PFSK-1 (cell line): Measurements from ENCODE around the gene GLIS1.

Source experiments
- FOXP2 ChIP-seq: optimal IDR thresholded peaks from 2 replicates; pipeline ENCODE3; 2011; ENCODE audit warnings: borderline replicate concordance, control low read depth, inconsistent platforms; ENCODE audit not compliant: insufficient read depth; ENCODE audit errors: extremely low read length, extremely low read depth
- POLR2AphosphoS5 ChIP-seq: IDR thresholded peaks from 2 replicates; pipeline ENCODE4 v1.6.1; 2012; ENCODE audit warnings: low read depth, mild to moderate bottlenecking, control low read depth, low read length, moderate library complexity
- REST ChIP-seq, 2 experiments: IDR thresholded peaks; 2 replicates each; pipeline versions ENCODE4 v1.6.1 to v1.8.0; 2011 to 2012; ENCODE audit warnings: low read depth in 2 of 2, low read length in 2 of 2, control low read depth in 1 of 2, inconsistent platforms in 1 of 2, mild to moderate bottlenecking in 1 of 2, moderate library complexity in 1 of 2; ENCODE audit not compliant: insufficient read depth in 1 of 2
- SIN3A ChIP-seq: IDR thresholded peaks from 2 replicates; pipeline ENCODE4 v1.6.1; 2012; ENCODE audit warnings: mild to moderate bottlenecking, low read length, moderate library complexity, borderline replicate concordance; ENCODE audit not compliant: insufficient read depth
- TAF1 ChIP-seq: IDR thresholded peaks from 2 replicates; pipeline ENCODE4 v1.6.1; 2012; ENCODE audit warnings: low read length, control low read depth, borderline replicate concordance; ENCODE audit not compliant: insufficient read depth

The GLIS1 gene

GRCh38 chr1:53587252-53587988, 151.5 kb downstream of the GLIS1 start:
- TF ChIP-seq SIN3A, result no peak
- TF ChIP-seq TAF1, result no peak
- no peak for TF ChIP-seq FOXP2
- no peak for TF ChIP-seq REST (IDR thresholded peaks at IDR 0.05; ENCODE audit: insufficient read depth in 1 of 2, low read depth in 2 of 2, low read length in 2 of 2)
- no peak for TF ChIP-seq POLR2AphosphoS5

GRCh38 chr1:53586765-53587164, 152.2 kb downstream of the GLIS1 start:
- TF ChIP-seq POLR2AphosphoS5, result no peak
- no peak for TF ChIP-seq FOXP2
- no peak for TF ChIP-seq TAF1
- no peak for TF ChIP-seq SIN3A
- TF ChIP-seq REST (IDR thresholded peaks at IDR 0.05; ENCODE audit: insufficient read depth in 1 of 2, low read depth in 2 of 2, low read length in 2 of 2), result no peak

GRCh38 chr1:53585565-53585964, 153.4 kb downstream of the GLIS1 start:
- TF ChIP-seq SIN3A (no peak), FOXP2 (no peak), POLR2AphosphoS5 (no peak), TAF1 (no peak)

GRCh38 chr1:53585129-53585528, 153.8 kb downstream of the GLIS1 start:
- no peak for TF ChIP-seq POLR2AphosphoS5
- no peak for TF ChIP-seq TAF1
- no peak for TF ChIP-seq REST (IDR thresholded peaks at IDR 0.05; ENCODE audit: insufficient read depth in 1 of 2, low read depth in 2 of 2, low read length in 2 of 2)
- TF ChIP-seq FOXP2, result no peak
- no peak for TF ChIP-seq SIN3A

GRCh38 chr1:53584777-53585107, 154.2 kb downstream of the GLIS1 start:
- TF ChIP-seq SIN3A (no peak), TAF1 (no peak), FOXP2 (no peak), POLR2AphosphoS5 (no peak), REST (IDR thresholded peaks at IDR 0.05; ENCODE audit: insufficient read depth in 1 of 2, low read depth in 2 of 2, low read length in 2 of 2) (no peak)
